Nephron (organoid): ENCODE measurements around the gene ATXN7L1.

Experiments used
- H3K27ac Mint-ChIP-seq, 3 experiments: 2 replicates each; pipeline ENCODE4 v1.8.0; 2020; ENCODE audit warnings: mixed read lengths in 3 of 3, mild to moderate bottlenecking in 2 of 3, moderate library complexity in 1 of 3
- H3K27me3 Mint-ChIP-seq: 2 replicates; pipeline ENCODE4 v1.8.0; 2021; ENCODE audit warnings: low read depth, mild to moderate bottlenecking, moderate library complexity, mixed read lengths
- H3K36me3 Mint-ChIP-seq: 2 replicates; pipeline ENCODE4 v1.8.0; 2020; ENCODE audit warnings: low read depth, mixed read lengths
- H3K4me1 Mint-ChIP-seq: 2 replicates; pipeline ENCODE4 v1.8.0; 2020; ENCODE audit warnings: mixed read lengths
- H3K4me3 Mint-ChIP-seq, 3 experiments: 2 replicates each; pipeline ENCODE4 v1.8.0; 2020; ENCODE audit warnings: mild to moderate bottlenecking in 3 of 3, mixed read lengths in 3 of 3, moderate library complexity in 2 of 3
- H3K9me3 Mint-ChIP-seq: 2 replicates; pipeline ENCODE4 v1.8.0; 2020; ENCODE audit warnings: mixed read lengths
- TF ChIP-seq, protein P1 (sequence below), 3 experiments: fragments of 200-600 bp; sonication (generic); IDR thresholded peaks; one replicate each; pipeline ENCODE4 v1.5.0; 2021; ENCODE audit warnings: antibody characterized with exemption in 3 of 3; ENCODE audit not compliant: unreplicated experiment in 3 of 3

ATXN7L1 gene

DNA sequence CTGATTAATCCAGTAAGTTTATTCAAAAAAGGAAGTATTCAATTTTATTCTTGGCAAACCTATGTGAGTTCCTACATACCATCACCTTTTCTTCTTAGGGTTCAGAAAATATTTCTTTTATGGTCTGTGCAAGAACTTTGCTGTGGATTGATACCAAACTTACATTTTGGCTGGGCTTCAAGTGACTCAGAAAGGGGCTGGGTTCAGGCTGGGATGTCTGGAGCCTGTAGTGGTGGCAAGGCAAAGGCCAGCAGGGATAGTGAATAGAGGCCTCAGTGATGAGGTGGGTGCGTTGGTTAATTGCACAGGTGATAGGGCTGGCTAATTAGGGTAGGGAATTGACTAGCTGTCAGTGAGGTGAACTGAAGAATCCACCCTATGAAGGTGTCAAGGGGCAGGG is 40.2 kb upstream of the ATXN7L1 start:
- H3K4me3 Mint-ChIP-seq: no peak overlapping the region
- TF ChIP-seq, protein P1, sequence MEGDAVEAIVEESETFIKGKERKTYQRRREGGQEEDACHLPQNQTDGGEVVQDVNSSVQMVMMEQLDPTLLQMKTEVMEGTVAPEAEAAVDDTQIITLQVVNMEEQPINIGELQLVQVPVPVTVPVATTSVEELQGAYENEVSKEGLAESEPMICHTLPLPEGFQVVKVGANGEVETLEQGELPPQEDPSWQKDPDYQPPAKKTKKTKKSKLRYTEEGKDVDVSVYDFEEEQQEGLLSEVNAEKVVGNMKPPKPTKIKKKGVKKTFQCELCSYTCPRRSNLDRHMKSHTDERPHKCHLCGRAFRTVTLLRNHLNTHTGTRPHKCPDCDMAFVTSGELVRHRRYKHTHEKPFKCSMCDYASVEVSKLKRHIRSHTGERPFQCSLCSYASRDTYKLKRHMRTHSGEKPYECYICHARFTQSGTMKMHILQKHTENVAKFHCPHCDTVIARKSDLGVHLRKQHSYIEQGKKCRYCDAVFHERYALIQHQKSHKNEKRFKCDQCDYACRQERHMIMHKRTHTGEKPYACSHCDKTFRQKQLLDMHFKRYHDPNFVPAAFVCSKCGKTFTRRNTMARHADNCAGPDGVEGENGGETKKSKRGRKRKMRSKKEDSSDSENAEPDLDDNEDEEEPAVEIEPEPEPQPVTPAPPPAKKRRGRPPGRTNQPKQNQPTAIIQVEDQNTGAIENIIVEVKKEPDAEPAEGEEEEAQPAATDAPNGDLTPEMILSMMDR (IDR thresholded peaks at IDR 0.05; ENCODE audit: unreplicated experiment in 3 of 3): no peak
- no peak overlapping the region for H3K27ac Mint-ChIP-seq
- H3K27me3 Mint-ChIP-seq: no peaks in the 10 kb centered on the region
- H3K4me1 Mint-ChIP-seq: no peaks in the 10 kb centered on the region
- H3K9me3 Mint-ChIP-seq: no peaks in the 10 kb centered on the region
- H3K36me3 Mint-ChIP-seq: peaks cover 23% of the 10 kb centered on the region

DNA sequence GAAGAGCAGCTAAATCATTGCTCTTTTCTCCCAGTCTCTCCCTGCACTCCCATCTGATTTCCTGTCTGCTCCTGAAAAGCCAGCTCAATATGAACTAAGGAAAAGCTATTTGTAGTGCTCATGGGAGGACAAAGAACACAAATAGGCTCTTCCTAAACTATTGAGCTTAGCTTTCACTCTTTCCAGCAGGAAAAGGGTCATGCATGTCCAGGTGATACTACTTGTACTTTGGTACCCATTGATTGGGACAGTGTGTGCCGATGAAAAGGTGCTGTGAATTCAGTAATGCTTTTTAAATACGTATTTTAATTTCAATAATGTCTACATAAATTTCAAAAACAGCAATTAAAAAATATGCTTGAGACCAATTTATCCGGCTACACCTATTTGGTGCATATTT is 37.5 kb upstream of the ATXN7L1 start:
- Mint-ChIP-seq H3K27me3 (no peaks in the 10 kb centered on the region), H3K27ac (no peak overlapping the region), H3K36me3 (peaks cover 25% of the 10 kb centered on the region), H3K4me1 (no peaks in the 10 kb centered on the region), H3K4me3 (no peak overlapping the region), H3K9me3 (peaks cover 11% of the 10 kb centered on the region)
- TF ChIP-seq, protein P1 (IDR thresholded peaks at IDR 0.05; ENCODE audit: unreplicated experiment in 3 of 3): no peak

DNA sequence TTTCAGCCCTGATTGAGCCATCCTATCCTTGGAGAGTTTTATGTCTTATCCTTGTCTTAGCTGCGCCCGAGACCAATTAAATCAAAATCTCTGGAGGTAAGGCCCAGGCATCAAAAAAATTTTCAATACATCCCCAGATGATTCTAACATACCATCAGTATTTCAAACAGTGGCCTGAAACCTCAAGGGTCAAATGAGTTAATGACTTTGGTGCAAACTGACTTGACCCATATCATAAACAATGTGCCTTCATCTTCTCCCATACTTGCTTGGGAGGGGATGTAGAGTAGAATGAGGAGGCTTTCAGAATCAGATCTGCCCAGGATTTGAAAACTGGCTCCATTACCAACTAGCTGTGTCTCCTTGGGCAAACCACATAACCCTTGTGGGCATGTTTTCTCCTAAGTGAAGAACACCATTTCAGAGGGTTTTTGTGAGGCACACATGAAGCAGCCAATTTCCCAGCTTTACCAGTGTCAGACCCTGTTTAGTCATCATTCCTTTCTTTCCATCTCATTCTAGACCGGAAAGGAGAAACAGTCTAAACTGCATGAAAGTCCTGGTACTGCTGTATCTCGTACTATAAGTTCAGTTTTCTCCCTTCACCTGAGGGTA is 35.7 kb upstream of the ATXN7L1 start:
- Mint-ChIP-seq H3K27ac (no peak overlapping the region), H3K36me3 (peaks cover 25% of the 10 kb centered on the region), H3K4me1 (peaks cover under 1% of the 10 kb centered on the region), H3K9me3 (peaks cover 11% of the 10 kb centered on the region), H3K4me3 (no peak overlapping the region), H3K27me3 (no peaks in the 10 kb centered on the region)
- TF ChIP-seq, protein P1 (IDR thresholded peaks at IDR 0.05; ENCODE audit: unreplicated experiment in 3 of 3): no peak

DNA sequence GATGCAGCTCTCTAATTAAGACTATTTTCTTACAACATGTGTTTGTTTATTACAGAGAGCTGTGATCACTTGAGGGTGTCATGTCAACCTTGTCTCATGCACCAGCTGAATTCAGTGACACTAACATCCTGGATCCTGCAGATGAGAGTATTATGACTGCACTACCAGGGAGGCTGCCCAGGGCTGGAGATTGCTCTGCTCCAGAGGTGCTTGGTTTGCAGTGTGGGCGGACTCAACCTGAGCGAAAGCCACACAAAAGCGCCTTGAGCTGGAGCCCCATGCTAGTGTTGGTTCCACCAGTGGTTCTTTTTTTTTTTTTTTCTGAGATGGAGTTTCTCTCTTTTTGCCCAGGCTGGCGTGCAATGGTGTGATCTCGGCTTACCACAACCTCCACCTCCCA is 33.8 kb upstream of the ATXN7L1 start:
- H3K4me1 Mint-ChIP-seq: peaks cover 5% of the 10 kb centered on the region
- H3K4me3 Mint-ChIP-seq: no peak overlapping the region
- peaks cover 21% of the 10 kb centered on the region for H3K36me3 Mint-ChIP-seq
- H3K27me3 Mint-ChIP-seq: no peaks in the 10 kb centered on the region
- TF ChIP-seq, protein P1 (IDR thresholded peaks at IDR 0.05; ENCODE audit: unreplicated experiment in 3 of 3): no peak
- no peak overlapping the region for H3K27ac Mint-ChIP-seq
- H3K9me3 Mint-ChIP-seq: peaks cover 11% of the 10 kb centered on the region

DNA sequence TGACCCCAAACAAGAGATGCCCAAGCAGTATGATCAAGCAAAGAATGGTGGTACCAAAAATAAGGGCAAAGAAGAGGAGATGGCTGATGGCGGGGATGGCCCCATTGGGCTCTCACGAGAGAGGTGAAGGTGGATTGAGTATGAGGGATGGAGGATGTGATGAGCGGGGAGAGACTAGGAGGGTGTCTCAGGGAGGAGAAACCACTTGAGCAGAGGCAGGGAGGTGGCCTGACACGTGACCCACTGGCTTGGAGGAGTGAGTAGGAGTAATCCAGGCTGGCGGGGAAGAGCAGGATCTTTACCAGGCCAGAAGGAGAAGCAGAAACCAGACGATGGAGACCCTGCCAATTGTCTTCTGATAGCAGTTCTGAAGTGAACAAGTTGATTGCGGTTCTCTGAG is 33.3 kb upstream of the ATXN7L1 start:
- peaks cover 11% of the 10 kb centered on the region for H3K9me3 Mint-ChIP-seq
- no peak overlapping the region for H3K27ac Mint-ChIP-seq
- H3K36me3 Mint-ChIP-seq: peaks cover 21% of the 10 kb centered on the region
- peaks cover 5% of the 10 kb centered on the region for H3K4me1 Mint-ChIP-seq
- no peak overlapping the region for H3K4me3 Mint-ChIP-seq
- H3K27me3 Mint-ChIP-seq: no peaks in the 10 kb centered on the region
- TF ChIP-seq, protein P1 (IDR thresholded peaks at IDR 0.05; ENCODE audit: unreplicated experiment in 3 of 3): no peak

DNA sequence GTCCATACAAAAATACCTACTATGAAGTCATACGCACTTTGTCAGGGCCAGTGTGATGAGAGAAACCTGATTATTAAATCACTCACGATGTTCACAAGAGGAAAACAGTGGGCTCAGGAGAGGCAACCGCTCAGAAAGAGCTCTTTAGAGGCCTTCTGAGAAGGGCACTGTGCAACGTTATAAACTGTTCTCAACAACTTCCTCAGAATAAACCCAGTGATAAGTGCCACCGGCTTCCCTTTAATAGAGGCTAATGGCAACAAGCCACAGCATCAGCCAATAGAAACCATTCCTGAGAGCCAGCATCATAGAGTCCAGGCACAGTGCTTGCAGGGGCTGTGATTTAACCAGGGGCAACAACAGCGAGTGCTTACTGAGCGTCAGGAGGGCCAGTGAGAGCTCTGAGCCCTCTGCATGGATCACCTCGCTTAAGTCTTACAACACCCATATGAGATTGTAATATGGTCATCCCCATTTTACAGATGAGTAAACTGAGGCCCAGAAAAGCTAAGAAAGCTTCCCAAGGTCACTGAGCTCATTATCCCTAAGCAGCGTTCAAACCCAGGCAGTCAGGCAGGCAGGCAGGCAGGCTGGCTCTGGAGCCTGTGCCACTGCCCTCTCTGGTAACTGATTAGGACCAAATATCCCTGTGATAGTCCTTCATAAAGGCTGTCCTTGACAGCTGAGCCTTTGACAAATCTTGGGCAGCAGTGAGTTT is 30.9 kb upstream of the ATXN7L1 start:
- Mint-ChIP-seq H3K27ac (no peak overlapping the region), H3K4me3 (no peak overlapping the region), H3K9me3 (peaks cover 11% of the 10 kb centered on the region), H3K4me1 (peaks cover 5% of the 10 kb centered on the region), H3K27me3 (no peaks in the 10 kb centered on the region), H3K36me3 (peaks cover 19% of the 10 kb centered on the region)
- TF ChIP-seq, protein P1 (IDR thresholded peaks at IDR 0.05; ENCODE audit: unreplicated experiment in 3 of 3): no peak
